Heart left ventricle (tissue), 16 donors: Measurements from ENCODE around the gene ANXA2. TPM values are rescaled to one million over a fixed set of nuclear protein-coding genes. Genes with fewer than 3 reads are reported as not detected.
A peak's percentile ranks its signal among the peaks of the same experiment; 100 is the strongest.

ENCODE experiments used
- ATAC-seq, 4 donors: fragments of 200-7000 bp; cut with Tn5 transposase; one replicate each; pipeline ENCODE4 v1.9.1; 2020 to 2022; ENCODE audit warnings: moderate library complexity in 4 of 4, mild to moderate bottlenecking in 3 of 4, moderate number of reproducible peaks in 1 of 4
- DNase-seq, 5 donors: peaks; one replicate each; pipeline ENCODE4 v3.0.0-alpha.2; 2020
- H3K27ac ChIP-seq, 12 donors: fragments of 200-600 bp; sonication (generic) in 4 of 12; one replicate each; pipeline versions ENCODE4 v1.5.0 to v1.8.0; 2016 to 2022; ENCODE audit warnings: mild to moderate bottlenecking in 2 of 12
- H3K27me3 ChIP-seq, 9 donors: fragments of 200-600 bp; sonication (generic) in 2 of 9; one replicate each; pipeline versions ENCODE4 v1.5.1 to v1.8.0; 2016 to 2022; ENCODE audit warnings: mild to moderate bottlenecking in 3 of 9
- H3K36me3 ChIP-seq, 9 donors: fragments of 200-600 bp; sonication (generic) in 2 of 9; one replicate each; pipeline versions ENCODE4 v1.5.0 to v1.8.0; 2018 to 2022; ENCODE audit warnings: mild to moderate bottlenecking in 2 of 9
- H3K4me1 ChIP-seq, 12 donors: fragments of 200-600 bp; sonication (generic) in 4 of 12; one replicate each; pipeline versions ENCODE4 v1.5.0 to v1.8.0; 2016 to 2022; ENCODE audit warnings: mild to moderate bottlenecking in 3 of 12
- H3K4me3 ChIP-seq, 12 donors: fragments of 200-600 bp; sonication (generic) in 4 of 12; one replicate each; pipeline versions ENCODE4 v1.5.0 to v1.8.0; 2017 to 2022; ENCODE audit warnings: mild to moderate bottlenecking in 9 of 12, moderate library complexity in 4 of 12
- H3K9me3 ChIP-seq, 12 donors: fragments of 200-600 bp; sonication (generic) in 4 of 12; one replicate each; pipeline versions ENCODE4 v1.5.0 to v1.8.0; 2016 to 2022; ENCODE audit warnings: mild to moderate bottlenecking in 1 of 12
- CTCF ChIP-seq, 12 donors: fragments of 200-600 bp; sonication (generic) in 4 of 12; IDR thresholded peaks; one replicate each; pipeline versions ENCODE4 v1.5.0 to v1.8.0; 2018 to 2022; ENCODE audit warnings: antibody characterized with exemption in 12 of 12, mild to moderate bottlenecking in 5 of 12
- POLR2A ChIP-seq, 2 donors: fragments of 450-650 bp; IDR thresholded peaks; one replicate each; pipeline ENCODE4 v1.6.1; 2017; ENCODE audit warnings: antibody characterized with exemption in 2 of 2, mild to moderate bottlenecking in 2 of 2, moderate library complexity in 2 of 2
- WGBS, 4 donors: extraction: QIAGEN DNeasy Blood & Tissue Kit in 2 of 4; methylation state at CpG; one replicate each; pipeline versions ENCODE4 v1.1.5 to v1.1.7; 2013 to 2018; 5-methylcytosine and 5-hydroxymethylcytosine counted together
- intact Hi-C, 10 donors: fragments of 100-400 bp; cut with DNase I; formaldehyde crosslinking; loops; one replicate each; pipeline versions ENCODE4 v1.11.1 to v1.14.2; 2022
- polyA plus RNA-seq, 2 donors: library from polyadenylated mRNA; stranded (reverse); fragments of 200-250 nt; gene quantifications; one replicate each; pipeline ENCODE4 v1.2.3, GENCODE V29; 2013
- total RNA-seq, 9 donors: library from RNA; depleted of rRNA in 2 of 9; stranded (reverse); fragments of >200 nt in 2 of 9; fragmentation: NEBNext Ultra II Directional in 3 of 9; extraction: Animal tissue kit (Norgen Biotek cat#: 25700) in 3 of 9; gene quantifications; one replicate each; pipeline versions ENCODE4 v1.1.0 to v1.2.4, GENCODE V29; 2016 to 2023
- donor health status: ischemic (EF 13 %, LVEDD 7.1; RV severe dilation, severe dysfunction).
- donor health status: healthy with polysubstance abuse.
- donor health status: DM: no; HTN: yes; CAD: no.
- donor health status: DM: no; HTN: no; CAD: no.
- donor health status: ischemic (EF 25% LVEDD 6.9; RV normal size, moderate dysfunction).
- donor health status: ischemic (EF 25% LVEDD 5.7; RV mildly dilated, moderate dysfunction).
- donor health status: healthy.
- donor health status: DM: yes; HTN: yes; CAD: no.
- donor health status: ischemic (EF 35%, LVEDD 5.7; RV mildly dilated, moderate dysfunction).
- donor health status: nonischemic (EF 11% LVEDD 7.7; RV severe dilation, severe dysfunction).
- donor health status: DM: yes; HTN: yes; CAD: no.
- donor health status: PGD.
- donor health status: ischemic (EF 29% LVEDD 5.4; RV normal size, mild dysfunction).
- donor health status: nonischemic (EF 23%, LVEDD 6.1; RV moderate dilation, normal function).

The ANXA2 gene
- total and polyA plus RNA-seq, 11 donors = 106 to 547 (median 207) TPM

- intact Hi-C loops = no loop called here
- no peaks in the 10 kb centered on the region for H3K9me3 ChIP-seq
- peaks cover 0 to 5% (median 0%) of the 10 kb centered on the region in 12 donors for H3K4me1 ChIP-seq
- 90 to 91% (median 91%) methylated on average over 8 of the region's 8 CpGs for WGBS, 4 donors
- ATAC-seq (no peak), DNase-seq (no peak)
- H3K4me3 ChIP-seq = no peak overlapping the region
- H3K27me3 ChIP-seq = no peaks in the 10 kb centered on the region
- TF ChIP-seq POLR2A (IDR thresholded peaks at IDR 0.05) (no peak), CTCF (IDR thresholded peaks at IDR 0.05) (no peak)
- no peak overlapping the region for H3K27ac ChIP-seq
- H3K36me3 ChIP-seq = peaks cover 5 to 49% (median 44%) of the 10 kb centered on the region in 9 donors
Measured at GRCh38 chr15:60344461-60344860, 53.3 kb downstream of the ANXA2 start.

GRCh38 chr15:60343221-60343970, 54.4 kb downstream of the ANXA2 start:
- DNase-seq (no peak), ATAC-seq (no peak)
- intact Hi-C loops = no loop called here
- WGBS, 4 donors = 58 to 70% (median 65%) methylated on average over 5 of the region's 5 CpGs
- H3K27ac ChIP-seq = no peak overlapping the region
- H3K36me3 ChIP-seq = peaks cover 5 to 39% (median 34%) of the 10 kb centered on the region in 9 donors
- no peaks in the 10 kb centered on the region for H3K27me3 ChIP-seq
- H3K4me1 ChIP-seq = peaks cover 0 to 5% (median 0%) of the 10 kb centered on the region in 12 donors
- H3K4me3 ChIP-seq = no peak overlapping the region
- no peak for TF ChIP-seq CTCF (IDR thresholded peaks at IDR 0.05)
- no peak for TF ChIP-seq POLR2A (IDR thresholded peaks at IDR 0.05)
- no peaks in the 10 kb centered on the region for H3K9me3 ChIP-seq

- Histone ChIP-seq H3K9me3 (no peaks in the 10 kb centered on the region), H3K4me3 (no peak overlapping the region), H3K27ac (no peak overlapping the region), H3K27me3 (no peaks in the 10 kb centered on the region), H3K36me3 (peaks cover 0 to 9% (median 4%) of the 10 kb centered on the region in 9 donors), H3K4me1 (peaks cover 0 to 5% (median 0%) of the 10 kb centered on the region in 12 donors)
- TF ChIP-seq CTCF (IDR thresholded peaks at IDR 0.05) (no peak), POLR2A (IDR thresholded peaks at IDR 0.05) (no peak)
- WGBS, 4 donors = 83 to 89% (median 87%) methylated on average over 9 of the region's 9 CpGs
- no peak for DNase-seq
- ATAC-seq = peak in 1 of 4 donors; percentile 42
- intact Hi-C loops = no loop called here
Measured at GRCh38 chr15:60340207-60340921, 57.4 kb downstream of the ANXA2 start.

- DNase-seq (no peak), ATAC-seq (no peak)
- Histone ChIP-seq H3K36me3 (peaks cover 0 to 2% (median 0%) of the 10 kb centered on the region in 9 donors), H3K27ac (no peak overlapping the region), H3K4me3 (no peak overlapping the region), H3K27me3 (no peaks in the 10 kb centered on the region), H3K4me1 (peaks cover 0 to 5% (median 0%) of the 10 kb centered on the region in 12 donors), H3K9me3 (no peaks in the 10 kb centered on the region)
- intact Hi-C loops = no loop called here
- WGBS, 4 donors = 70 to 85% (median 76%) methylated on average over 9 of the region's 9 CpGs
- TF ChIP-seq CTCF (IDR thresholded peaks at IDR 0.05) (no peak), POLR2A (IDR thresholded peaks at IDR 0.05) (no peak)
Measured at GRCh38 chr15:60339236-60339635, 58.5 kb downstream of the ANXA2 start.
